IMR-90 (cell line): Measurements from ENCODE around the gene LIMS1. TPM values are rescaled to one million over a fixed set of nuclear protein-coding genes. Genes with fewer than 3 reads are reported as not detected.

Experiments
- ATAC-seq: fragments of 200-7000 bp; cut with Tn5 transposase; 2 replicates; pipeline ENCODE4 v1.9.1; 2020; ENCODE audit warnings: low read depth, mild to moderate bottlenecking, moderate library complexity
- BruUV-seq: library from RNA; stranded (reverse); fragments of 400-500 nt; replicated peaks from 2 replicates; lab custom pipeline; 2021; lab: Mats Ljungman, UMichigan
- CTCF ChIA-PET: fragments of 300-600 bp; formaldehyde crosslinking; extraction: SDS; loops from one replicate; lab custom pipeline; 2021; ENCODE audit warnings: antibody characterized with exemption; lab: Yijun Ruan, JAX
- POLR2A ChIA-PET: fragments of 300-600 bp; sonication (Branson Sonifier 250); formaldehyde crosslinking; loops from one replicate; lab custom pipeline; 2022; ENCODE audit warnings: antibody characterized with exemption; ENCODE audit not compliant: unreplicated experiment; lab: Charles Lee
- DNase-seq: peaks from one replicate; pipeline ENCODE4 v3.0.0; 2013
- H2AFZ ChIP-seq: replicated peaks from 2 replicates; pipeline ENCODE3; 2013; ENCODE audit warnings: low read length, mild to moderate bottlenecking; ENCODE audit not compliant: poor library complexity
- H2AK5ac ChIP-seq: 2 replicates; pipeline ENCODE4 v1.6.1; 2013; ENCODE audit warnings: low read depth, low read length, inconsistent platforms
- H2AK9ac ChIP-seq: replicated peaks from 2 replicates; pipeline ENCODE3; 2013; ENCODE audit warnings: mild to moderate bottlenecking, low read depth, low read length, moderate library complexity; ENCODE audit not compliant: poor library complexity
- H2BK120ac ChIP-seq: 2 replicates; pipeline ENCODE4 v1.6.1; 2013; ENCODE audit warnings: low read depth, low read length, inconsistent platforms
- H2BK15ac ChIP-seq: 3 replicates; pipeline ENCODE4 v1.6.1; 2013; ENCODE audit warnings: low read depth, low read length, inconsistent platforms
- H2BK20ac ChIP-seq: 2 replicates; pipeline ENCODE4 v1.6.1; 2013; ENCODE audit warnings: low read depth, mild to moderate bottlenecking, inconsistent platforms, low read length, moderate library complexity
- H2BK5ac ChIP-seq: 2 replicates; pipeline ENCODE4 v1.6.1; 2013; ENCODE audit warnings: mild to moderate bottlenecking, low read depth, low read length, inconsistent platforms; ENCODE audit not compliant: poor library complexity, severe bottlenecking
- H3K14ac ChIP-seq: replicated peaks from 2 replicates; pipeline ENCODE4 v1.6.1; 2013; ENCODE audit warnings: low read depth, low read length, inconsistent platforms
- H3K18ac ChIP-seq: 2 replicates; pipeline ENCODE4 v1.6.1; 2013; ENCODE audit warnings: low read depth, low read length, control low read depth
- H3K23ac ChIP-seq: 2 replicates; pipeline ENCODE4 v1.6.1; 2013; ENCODE audit warnings: low read depth, low read length, inconsistent platforms
- H3K27ac ChIP-seq: 2 replicates; pipeline ENCODE4 v1.5.1; 2013; ENCODE audit warnings: mild to moderate bottlenecking, control low read depth, low read length; ENCODE audit not compliant: insufficient read depth
- H3K27me3 ChIP-seq: 2 replicates; pipeline ENCODE4 v1.6.1; 2013; ENCODE audit warnings: low read length; ENCODE audit not compliant: control insufficient read depth, insufficient read depth
- H3K36me3 ChIP-seq: 2 replicates; pipeline ENCODE4 v1.6.1; 2013; ENCODE audit warnings: low read length, mixed read lengths; ENCODE audit not compliant: control insufficient read depth, insufficient read depth
- H3K4ac ChIP-seq: 2 replicates; pipeline ENCODE4 v1.6.1; 2013; ENCODE audit warnings: low read depth, low read length, inconsistent platforms
- H3K4me1 ChIP-seq: 2 replicates; pipeline ENCODE4 v1.6.1; 2013; ENCODE audit warnings: low read length, mixed read lengths; ENCODE audit not compliant: control insufficient read depth, insufficient read depth
- H3K4me2 ChIP-seq: 2 replicates; pipeline ENCODE4 v1.6.1; 2013; ENCODE audit warnings: low read depth, mild to moderate bottlenecking, control low read depth, low read length, moderate library complexity
- H3K4me3 ChIP-seq: 2 replicates; pipeline ENCODE4 v1.5.1; 2013; ENCODE audit warnings: low read depth, mild to moderate bottlenecking, control low read depth, low read length, moderate library complexity; ENCODE audit not compliant: insufficient read depth
- H3K56ac ChIP-seq: 2 replicates; pipeline ENCODE4 v1.6.1; 2013; ENCODE audit warnings: low read length, inconsistent platforms; ENCODE audit not compliant: insufficient read depth; ENCODE audit errors: extremely low read depth
- H3K79me1 ChIP-seq, 2 experiments: 2 replicates each; pipeline ENCODE4 v1.6.1; 2013; ENCODE audit warnings: low read length in 2 of 2, inconsistent platforms in 1 of 2, low read depth in 1 of 2
- H3K9ac ChIP-seq: 2 replicates; pipeline ENCODE4 v1.6.1; 2013; ENCODE audit warnings: low read depth, low read length, control low read depth
- H3K9me1 ChIP-seq: 2 replicates; pipeline ENCODE4 v1.6.1; 2013; ENCODE audit warnings: low read length, inconsistent platforms; ENCODE audit not compliant: insufficient read depth
- H3K9me3 ChIP-seq: 2 replicates; pipeline ENCODE4 v1.6.1; 2013; ENCODE audit warnings: low read length; ENCODE audit not compliant: control insufficient read depth, insufficient read depth
- H4K20me1 ChIP-seq: 2 replicates; pipeline ENCODE4 v1.6.1; 2013; ENCODE audit warnings: low read length, inconsistent platforms; ENCODE audit not compliant: insufficient read depth
- H4K5ac ChIP-seq: 2 replicates; pipeline ENCODE4 v1.6.1; 2013; ENCODE audit warnings: mild to moderate bottlenecking, low read depth, low read length, control low read depth
- H4K8ac ChIP-seq, 2 experiments: 2 replicates each; pipeline ENCODE4 v1.6.1; 2013; ENCODE audit warnings: low read depth in 2 of 2, low read length in 2 of 2, control low read depth in 1 of 2, inconsistent platforms in 1 of 2
- H4K91ac ChIP-seq: 2 replicates; pipeline ENCODE4 v1.6.1; 2013; ENCODE audit warnings: low read depth, low read length, inconsistent platforms; ENCODE audit not compliant: insufficient read depth
- CHD1 ChIP-seq: IDR thresholded peaks from 2 replicates; pipeline ENCODE4 v1.6.1; 2012; ENCODE audit warnings: low read depth, low read length, improper control_type of control experiment
- RCOR1 ChIP-seq: IDR thresholded peaks from 2 replicates; pipeline ENCODE4 v1.6.1; 2012; ENCODE audit warnings: mild to moderate bottlenecking, low read length, improper control_type of control experiment; ENCODE audit not compliant: insufficient replicate concordance
- WGBS, 2 experiments: methylation state at CpG; one replicate each; pipeline versions ENCODE4 v1.1.5 to v1.1.7; 2013; ENCODE audit warnings: missing lambda C conversion rate in 2 of 2; ENCODE audit not compliant: insufficient read length in 1 of 2; ENCODE audit errors: extremely low coverage in 2 of 2; 5-methylcytosine and 5-hydroxymethylcytosine counted together
- dilution Hi-C: fragments of 300-500 bp; cut with HindIII; formaldehyde crosslinking; loops from one replicate; pipeline ENCODE4 v1.14.3; 2018; ENCODE audit warnings: low sequenced_read_pairs; ENCODE audit not compliant: unreplicated experiment
- in situ Hi-C: fragments of 300-500 bp; cut with MboI; formaldehyde crosslinking; loops from 3 replicates; pipeline ENCODE4 v1.14.3; 2019; ENCODE audit warnings: low sequenced_read_pairs, inconsistent platforms, mixed read lengths
- intact Hi-C: fragments of 100-400 bp; cut with micrococcal nuclease; formaldehyde crosslinking; loops from 2 replicates; pipeline ENCODE4 v1.10.0; 2022
- polyA plus RNA-seq, 3 experiments: library from polyadenylated mRNA; depleted of rRNA; stranded (reverse); fragments of >200 nt; gene quantifications; 2 replicates each; pipeline ENCODE4 v1.2.3, GENCODE V29; 2012; ENCODE audit warnings: low replicate concordance in 1 of 3
- total RNA-seq: library from RNA; depleted of rRNA; stranded (reverse); fragments of >200 nt; gene quantifications from 2 replicates; pipeline ENCODE4 v1.2.3, GENCODE V29; 2012

LIMS1 gene
- total and polyA plus RNA-seq, 2 of the 4 experiments (the other 2 are of a cell fraction), result 59.1 to 131 TPM

DNA sequence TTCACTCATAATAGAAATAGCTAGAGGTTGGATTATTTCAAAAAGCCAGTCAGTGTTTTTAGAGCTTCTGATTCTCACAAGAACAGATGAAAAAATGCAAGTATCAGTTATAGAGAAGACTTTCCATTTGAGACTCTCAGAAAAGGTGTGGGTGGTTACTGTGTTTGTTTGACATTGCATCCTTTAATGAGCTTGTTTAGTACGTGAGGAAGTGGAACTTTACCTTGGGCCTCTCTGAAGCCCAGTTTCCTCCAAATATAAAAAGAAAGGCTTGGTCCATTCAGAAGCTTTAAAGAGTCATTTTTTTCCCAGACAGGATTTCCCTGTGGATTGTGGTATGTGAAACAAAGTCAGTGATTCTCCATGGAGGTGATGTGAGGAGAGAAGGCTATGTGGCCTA, 95.1 kb downstream of the LIMS1 start:
- no peak for ATAC-seq

More for the DNA sequence above, 95.1 kb downstream of the LIMS1 start:
- no TSS peak for BruUV-seq
- Histone ChIP-seq H2BK5ac (no peak overlapping the region), H4K8ac (no peak overlapping the region), H3K4ac (no peak overlapping the region), H3K14ac (no peak overlapping the region), H3K79me1 (peaks cover 37 to 83% of the 10 kb centered on the region in 2 experiments), H3K56ac (no peak overlapping the region), H3K27ac (no peak overlapping the region), H3K4me1 (peaks cover 12% of the 10 kb centered on the region), H2BK20ac (no peak overlapping the region), H2BK120ac (no peak overlapping the region), H3K23ac (no peak overlapping the region), H3K27me3 (no peaks in the 10 kb centered on the region), H3K9ac (no peak overlapping the region), H3K4me3 (no peak overlapping the region), H2BK15ac (no peak overlapping the region), H3K9me3 (no peaks in the 10 kb centered on the region), H4K20me1 (peaks cover 41% of the 10 kb centered on the region), H3K9me1 (peaks cover 21% of the 10 kb centered on the region), H2AFZ (no peak overlapping the region), H3K4me2 (no peak overlapping the region), H3K36me3 (no peaks in the 10 kb centered on the region), H4K5ac (no peak overlapping the region), H4K91ac (no peak overlapping the region), H3K18ac (no peak overlapping the region), H2AK9ac (no peak overlapping the region), H2AK5ac (no peak overlapping the region)
- TF ChIP-seq CHD1 (no peak), RCOR1 (no peak)
- dilution Hi-C loops (no loop called here), intact Hi-C loops (no loop called here), in situ Hi-C loops (no loop called here)
- ChIA-PET CTCF (interaction anchor here (1.9 kb wide), 1 partner anchor 8 kb away, joined by 4 read pairs; no protein-coding TSS in a partner anchor), POLR2A (no interaction called here)
- WGBS, 2 experiments, result no CpG with 5 or more reads among the region's 1 CpG
- no peak for DNase-seq
